ENCODE measurements around the gene FAM167B.

- TF ChIP-seq POLR2A (IDR thresholded peaks at IDR 0.05): no peak
- TF ChIP-seq, protein P1, sequence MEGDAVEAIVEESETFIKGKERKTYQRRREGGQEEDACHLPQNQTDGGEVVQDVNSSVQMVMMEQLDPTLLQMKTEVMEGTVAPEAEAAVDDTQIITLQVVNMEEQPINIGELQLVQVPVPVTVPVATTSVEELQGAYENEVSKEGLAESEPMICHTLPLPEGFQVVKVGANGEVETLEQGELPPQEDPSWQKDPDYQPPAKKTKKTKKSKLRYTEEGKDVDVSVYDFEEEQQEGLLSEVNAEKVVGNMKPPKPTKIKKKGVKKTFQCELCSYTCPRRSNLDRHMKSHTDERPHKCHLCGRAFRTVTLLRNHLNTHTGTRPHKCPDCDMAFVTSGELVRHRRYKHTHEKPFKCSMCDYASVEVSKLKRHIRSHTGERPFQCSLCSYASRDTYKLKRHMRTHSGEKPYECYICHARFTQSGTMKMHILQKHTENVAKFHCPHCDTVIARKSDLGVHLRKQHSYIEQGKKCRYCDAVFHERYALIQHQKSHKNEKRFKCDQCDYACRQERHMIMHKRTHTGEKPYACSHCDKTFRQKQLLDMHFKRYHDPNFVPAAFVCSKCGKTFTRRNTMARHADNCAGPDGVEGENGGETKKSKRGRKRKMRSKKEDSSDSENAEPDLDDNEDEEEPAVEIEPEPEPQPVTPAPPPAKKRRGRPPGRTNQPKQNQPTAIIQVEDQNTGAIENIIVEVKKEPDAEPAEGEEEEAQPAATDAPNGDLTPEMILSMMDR (IDR thresholded peaks at IDR 0.05): no peak
These were observed 4.6 kb upstream of the FAM167B start for GRCh38 chr1:32242341-32242851.
